K562 (cell line): Measurements from ENCODE around the gene PCSK6. TPM values are rescaled to one million over a fixed set of nuclear protein-coding genes. Genes with fewer than 3 reads are reported as not detected.
A peak's percentile ranks its signal among the peaks of the same experiment; 100 is the strongest.

Experiments
- CHCHD3 ChIP-seq: fragments of 250-450 bp; sonication (Bioruptor Pico); IDR thresholded peaks from 2 replicates; pipeline ENCODE4 v2.1.2; 2022; ENCODE audit warnings: mild to moderate bottlenecking
- KLF13 ChIP-seq: fragments of 450-650 bp; IDR thresholded peaks from 2 replicates; pipeline ENCODE4 v1.6.1; 2016; ENCODE audit warnings: missing genetic modification characterization, low read depth, mild to moderate bottlenecking, missing compliant biosample characterization, moderate library complexity, borderline replicate concordance
- MCM2 ChIP-seq: fragments of 450-650 bp; IDR thresholded peaks from 2 replicates; pipeline ENCODE4 v1.6.1; 2017; ENCODE audit warnings: low read depth, mild to moderate bottlenecking
- MEF2A ChIP-seq: IDR thresholded peaks from 2 replicates; pipeline ENCODE4 v1.6.1; 2011; ENCODE audit warnings: low read depth, mild to moderate bottlenecking, low read length, moderate library complexity; ENCODE audit not compliant: control insufficient read depth
- POLR3G ChIP-seq: IDR thresholded peaks from 2 replicates; pipeline ENCODE4 v1.6.1; 2011; ENCODE audit not compliant: insufficient read length, insufficient replicate concordance; ENCODE audit errors: extremely low read depth
- ZKSCAN1 ChIP-seq: fragments of 150-350 bp; IDR thresholded peaks from 2 replicates; pipeline ENCODE4 v1.6.1; 2016; ENCODE audit warnings: low read depth, low read length
- ZNF143 ChIP-seq: sonication (generic); formaldehyde crosslinking; IDR thresholded peaks from 2 replicates; pipeline ENCODE4 v1.9.0; 2022; ENCODE audit warnings: mild to moderate bottlenecking, missing genetic modification reagents
- ZNF24 ChIP-seq: fragments of 450-650 bp; IDR thresholded peaks from 2 replicates; pipeline ENCODE4 v1.6.1; 2016
- polyA plus RNA-seq, 8 experiments: library from polyadenylated mRNA; depleted of rRNA in 4 of 8; stranded (reverse) in 5 of 8; unstranded in 3 of 8; fragments of >200 nt; fragmentation: Nextera tagmentation in 2 of 8; fragmentation: Illumina TruSeq in 1 of 8; extraction: Ambion mirVana in 2 of 8; extraction: Trizol in 1 of 8; gene quantifications; 2 replicates each; pipeline versions ENCODE4 v1.2.1 to v1.2.3, GENCODE V29; 2011 to 2014; ENCODE audit warnings: inconsistent platforms in 1 of 8, missing spikeins in 1 of 8
- total RNA-seq, 7 experiments: library from RNA; depleted of rRNA in 6 of 7; stranded (reverse); fragments of >200 nt in 6 of 7; fragmentation: Illumina TruSeq in 2 of 7; extraction: Trizol in 2 of 7; gene quantifications; 2 replicates each; pipeline versions ENCODE4 v1.2.1 to v1.2.3, GENCODE V29; 2011 to 2021; ENCODE audit warnings: low replicate concordance in 1 of 7
- TF ChIP-seq, protein P1 (sequence below): sonication (generic); formaldehyde crosslinking; IDR thresholded peaks from 2 replicates; pipeline ENCODE4 v1.8.1; 2023; ENCODE audit warnings: missing genetic modification reagents, mild to moderate bottlenecking, borderline replicate concordance

PCSK6 gene
- total and polyA plus RNA-seq, 9 of the 15 experiments (the other 6 are each of a cell fraction or from before 2014, with no cell fraction given) = 2.2 to 32.6 (median 14.5) TPM

DNA sequence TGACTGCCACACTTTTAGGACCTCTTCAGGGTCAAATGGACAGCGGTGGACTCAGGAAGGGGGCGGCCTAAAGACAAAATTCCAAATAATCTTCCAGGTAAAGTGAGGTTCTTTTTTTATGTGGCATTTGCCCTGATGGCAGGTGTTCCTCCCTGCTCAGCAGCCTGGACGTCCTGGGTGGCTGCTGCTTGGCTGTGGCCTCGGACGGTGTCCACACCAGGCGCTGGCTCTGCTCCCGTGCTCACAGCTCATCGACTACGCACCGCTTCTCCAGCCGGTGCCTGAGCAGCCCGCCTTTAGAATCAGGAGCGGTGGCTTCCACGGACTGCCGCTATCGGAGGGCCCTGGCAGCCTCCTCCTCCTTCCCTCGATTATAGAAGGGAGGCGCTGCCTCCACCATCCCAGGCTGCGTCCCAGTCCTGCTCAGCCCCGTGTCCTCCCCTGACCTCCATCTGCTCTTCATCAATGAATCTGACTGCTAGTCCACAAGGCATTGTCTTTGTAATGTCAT lies 41.9 kb downstream of the PCSK6 start (continued):
- TF ChIP-seq, protein P1, sequence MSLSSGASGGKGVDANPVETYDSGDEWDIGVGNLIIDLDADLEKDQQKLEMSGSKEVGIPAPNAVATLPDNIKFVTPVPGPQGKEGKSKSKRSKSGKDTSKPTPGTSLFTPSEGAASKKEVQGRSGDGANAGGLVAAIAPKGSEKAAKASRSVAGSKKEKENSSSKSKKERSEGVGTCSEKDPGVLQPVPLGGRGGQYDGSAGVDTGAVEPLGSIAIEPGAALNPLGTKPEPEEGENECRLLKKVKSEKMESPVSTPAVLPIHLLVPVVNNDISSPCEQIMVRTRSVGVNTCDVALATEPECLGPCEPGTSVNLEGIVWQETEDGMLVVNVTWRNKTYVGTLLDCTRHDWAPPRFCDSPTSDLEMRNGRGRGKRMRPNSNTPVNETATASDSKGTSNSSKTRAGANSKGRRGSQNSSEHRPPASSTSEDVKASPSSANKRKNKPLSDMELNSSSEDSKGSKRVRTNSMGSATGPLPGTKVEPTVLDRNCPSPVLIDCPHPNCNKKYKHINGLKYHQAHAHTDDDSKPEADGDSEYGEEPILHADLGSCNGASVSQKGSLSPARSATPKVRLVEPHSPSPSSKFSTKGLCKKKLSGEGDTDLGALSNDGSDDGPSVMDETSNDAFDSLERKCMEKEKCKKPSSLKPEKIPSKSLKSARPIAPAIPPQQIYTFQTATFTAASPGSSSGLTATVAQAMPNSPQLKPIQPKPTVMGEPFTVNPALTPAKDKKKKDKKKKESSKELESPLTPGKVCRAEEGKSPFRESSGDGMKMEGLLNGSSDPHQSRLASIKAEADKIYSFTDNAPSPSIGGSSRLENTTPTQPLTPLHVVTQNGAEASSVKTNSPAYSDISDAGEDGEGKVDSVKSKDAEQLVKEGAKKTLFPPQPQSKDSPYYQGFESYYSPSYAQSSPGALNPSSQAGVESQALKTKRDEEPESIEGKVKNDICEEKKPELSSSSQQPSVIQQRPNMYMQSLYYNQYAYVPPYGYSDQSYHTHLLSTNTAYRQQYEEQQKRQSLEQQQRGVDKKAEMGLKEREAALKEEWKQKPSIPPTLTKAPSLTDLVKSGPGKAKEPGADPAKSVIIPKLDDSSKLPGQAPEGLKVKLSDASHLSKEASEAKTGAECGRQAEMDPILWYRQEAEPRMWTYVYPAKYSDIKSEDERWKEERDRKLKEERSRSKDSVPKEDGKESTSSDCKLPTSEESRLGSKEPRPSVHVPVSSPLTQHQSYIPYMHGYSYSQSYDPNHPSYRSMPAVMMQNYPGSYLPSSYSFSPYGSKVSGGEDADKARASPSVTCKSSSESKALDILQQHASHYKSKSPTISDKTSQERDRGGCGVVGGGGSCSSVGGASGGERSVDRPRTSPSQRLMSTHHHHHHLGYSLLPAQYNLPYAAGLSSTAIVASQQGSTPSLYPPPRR = no peak
- TF ChIP-seq CHCHD3 = no peak
- no peak for TF ChIP-seq POLR3G
- TF ChIP-seq ZNF24 = no peak
- TF ChIP-seq KLF13 (tag) = no peak
- TF ChIP-seq ZNF143 (CRISPR knock-in tag) = 0 out of 2 replicates have a peak, but pooled peaks have one; percentile 35
- no peak for TF ChIP-seq ZKSCAN1
- no peak for TF ChIP-seq MCM2
- no peak for TF ChIP-seq MEF2A
- TF ChIP-seq, all 486 proteins: peak for 3
